MM.1S (cell line): ENCODE results near the gene SLC15A3.
A peak's percentile ranks its signal among the peaks of the same experiment; 100 is the strongest.

Source experiments
- DNase-seq: peaks from one replicate; pipeline ENCODE4 v3.0.0-alpha.2; 2015
- H2AFZ ChIP-seq: fragments of 300-600 bp; sonication (generic); 2 replicates; pipeline ENCODE4 v1.6.0; 2016; ENCODE audit warnings: antibody characterized with exemption, low read length
- H3F3A ChIP-seq: fragments of 300-600 bp; sonication (generic); 2 replicates; pipeline ENCODE4 v1.6.1; 2016; ENCODE audit warnings: mild to moderate bottlenecking, antibody characterized with exemption, low read length, moderate library complexity, mixed read lengths; ENCODE audit not compliant: insufficient read depth
- H3K27ac ChIP-seq: fragments of 300-600 bp; sonication (generic); 2 replicates; pipeline ENCODE4 v1.5.1; 2016; ENCODE audit warnings: mild to moderate bottlenecking, low read length
- H3K27me3 ChIP-seq: fragments of 300-600 bp; sonication (generic); replicated peaks from 2 replicates; pipeline ENCODE4 v1.6.0; 2016; ENCODE audit warnings: low read length; ENCODE audit not compliant: insufficient read depth
- H3K36me3 ChIP-seq: fragments of 300-600 bp; sonication (generic); replicated peaks from 2 replicates; pipeline ENCODE4 v1.6.1; 2016; ENCODE audit warnings: mild to moderate bottlenecking, low read length, mixed read lengths; ENCODE audit not compliant: insufficient read depth
- H3K4me1 ChIP-seq: fragments of 300-600 bp; sonication (generic); 2 replicates; pipeline ENCODE4 v1.6.1; 2016; ENCODE audit warnings: low read length, mixed read lengths
- H3K4me2 ChIP-seq: fragments of 300-600 bp; sonication (generic); 2 replicates; pipeline ENCODE4 v1.6.0; 2016; ENCODE audit warnings: low read depth, low read length
- H3K4me3 ChIP-seq: fragments of 300-600 bp; sonication (generic); 2 replicates; pipeline ENCODE4 v1.5.1; 2016; ENCODE audit warnings: low read length, mixed read lengths
- H3K79me2 ChIP-seq: fragments of 300-600 bp; sonication (generic); 2 replicates; pipeline ENCODE4 v1.6.1; 2016; ENCODE audit warnings: mixed run types, low read length, mixed read lengths
- H3K9ac ChIP-seq: fragments of 300-600 bp; sonication (generic); 2 replicates; pipeline ENCODE4 v1.6.1; 2016; ENCODE audit warnings: low read length, mixed read lengths
- H3K9me2 ChIP-seq: fragments of 300-600 bp; sonication (generic); replicated peaks from 2 replicates; pipeline ENCODE4 v1.6.1; 2016; ENCODE audit warnings: mild to moderate bottlenecking, low read length, mixed read lengths; ENCODE audit not compliant: insufficient read depth
- H3K9me3 ChIP-seq: fragments of 300-600 bp; sonication (generic); replicated peaks from 2 replicates; pipeline ENCODE4 v1.6.1; 2016; ENCODE audit warnings: mild to moderate bottlenecking, low read length, mixed read lengths; ENCODE audit not compliant: insufficient read depth
- H4K20me1 ChIP-seq: fragments of 300-600 bp; sonication (generic); 2 replicates; pipeline ENCODE4 v1.6.1; 2016; ENCODE audit warnings: mild to moderate bottlenecking, low read length, moderate library complexity, mixed read lengths; ENCODE audit not compliant: insufficient read depth
- EZH2 ChIP-seq: fragments of 300-600 bp; sonication (generic); optimal IDR thresholded peaks from 2 replicates; pipeline ENCODE3; 2017; ENCODE audit warnings: low read depth, mild to moderate bottlenecking, antibody characterized with exemption, low read length, mixed read lengths
- EZH2phosphoT487 ChIP-seq: fragments of 300-600 bp; sonication (generic); IDR thresholded peaks from 2 replicates; pipeline ENCODE4 v1.6.1; 2018; ENCODE audit warnings: antibody characterized with exemption, low read length
- TF ChIP-seq, protein P1 (sequence below): fragments of 300-600 bp; sonication (generic); IDR thresholded peaks from 2 replicates; pipeline ENCODE4 v1.5.1; 2016; ENCODE audit warnings: antibody characterized with exemption, low read length, mixed read lengths

The SLC15A3 gene

DNA sequence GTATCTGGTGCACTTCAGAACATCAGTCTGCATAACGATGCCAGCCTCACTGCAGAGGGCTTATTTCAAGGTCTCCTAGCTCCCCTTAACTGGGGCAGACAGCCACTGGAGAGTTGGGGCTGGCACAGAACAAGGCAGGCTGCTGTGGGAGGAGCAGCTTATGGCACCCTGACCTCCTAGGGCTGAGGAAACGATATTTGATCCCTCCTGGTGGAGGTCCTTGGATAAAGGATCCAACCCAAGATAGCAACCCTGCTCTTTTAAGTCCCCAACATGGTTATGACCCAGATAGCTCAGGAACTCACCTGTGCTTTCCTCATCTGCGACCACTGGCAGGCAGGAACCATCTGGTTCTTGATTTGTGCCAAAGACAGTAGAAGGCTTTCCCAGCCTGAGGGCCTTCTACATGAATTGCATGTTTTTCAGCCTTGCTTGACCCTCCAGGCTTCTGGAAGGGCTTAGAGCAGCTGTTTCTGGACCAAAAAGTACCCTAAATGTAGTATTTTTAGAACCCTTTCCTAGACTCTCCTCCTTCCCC is 35.2 kb downstream of the SLC15A3 start:
- Histone ChIP-seq H3K4me2 (0 out of 2 replicates have a peak overlapping the region, but pooled peaks have one; percentile 99), H3K27ac (no peak overlapping the region), H2AFZ (no peak overlapping the region), H3F3A (peaks cover 19% of the 10 kb centered on the region), H3K79me2 (peaks cover 69% of the 10 kb centered on the region), H3K4me3 (no peak overlapping the region), H3K9ac (no peak overlapping the region), H3K4me1 (peaks cover 41% of the 10 kb centered on the region), H3K36me3 (peaks cover 11% of the 10 kb centered on the region), H3K9me3 (no peaks in the 10 kb centered on the region), H3K9me2 (no peaks in the 10 kb centered on the region), H4K20me1 (peaks cover 41% of the 10 kb centered on the region), H3K27me3 (no peaks in the 10 kb centered on the region)
- no peak for DNase-seq
- TF ChIP-seq, protein P1, sequence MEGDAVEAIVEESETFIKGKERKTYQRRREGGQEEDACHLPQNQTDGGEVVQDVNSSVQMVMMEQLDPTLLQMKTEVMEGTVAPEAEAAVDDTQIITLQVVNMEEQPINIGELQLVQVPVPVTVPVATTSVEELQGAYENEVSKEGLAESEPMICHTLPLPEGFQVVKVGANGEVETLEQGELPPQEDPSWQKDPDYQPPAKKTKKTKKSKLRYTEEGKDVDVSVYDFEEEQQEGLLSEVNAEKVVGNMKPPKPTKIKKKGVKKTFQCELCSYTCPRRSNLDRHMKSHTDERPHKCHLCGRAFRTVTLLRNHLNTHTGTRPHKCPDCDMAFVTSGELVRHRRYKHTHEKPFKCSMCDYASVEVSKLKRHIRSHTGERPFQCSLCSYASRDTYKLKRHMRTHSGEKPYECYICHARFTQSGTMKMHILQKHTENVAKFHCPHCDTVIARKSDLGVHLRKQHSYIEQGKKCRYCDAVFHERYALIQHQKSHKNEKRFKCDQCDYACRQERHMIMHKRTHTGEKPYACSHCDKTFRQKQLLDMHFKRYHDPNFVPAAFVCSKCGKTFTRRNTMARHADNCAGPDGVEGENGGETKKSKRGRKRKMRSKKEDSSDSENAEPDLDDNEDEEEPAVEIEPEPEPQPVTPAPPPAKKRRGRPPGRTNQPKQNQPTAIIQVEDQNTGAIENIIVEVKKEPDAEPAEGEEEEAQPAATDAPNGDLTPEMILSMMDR, result no peak
- TF ChIP-seq EZH2 (no peak), EZH2phosphoT487 (no peak)

DNA sequence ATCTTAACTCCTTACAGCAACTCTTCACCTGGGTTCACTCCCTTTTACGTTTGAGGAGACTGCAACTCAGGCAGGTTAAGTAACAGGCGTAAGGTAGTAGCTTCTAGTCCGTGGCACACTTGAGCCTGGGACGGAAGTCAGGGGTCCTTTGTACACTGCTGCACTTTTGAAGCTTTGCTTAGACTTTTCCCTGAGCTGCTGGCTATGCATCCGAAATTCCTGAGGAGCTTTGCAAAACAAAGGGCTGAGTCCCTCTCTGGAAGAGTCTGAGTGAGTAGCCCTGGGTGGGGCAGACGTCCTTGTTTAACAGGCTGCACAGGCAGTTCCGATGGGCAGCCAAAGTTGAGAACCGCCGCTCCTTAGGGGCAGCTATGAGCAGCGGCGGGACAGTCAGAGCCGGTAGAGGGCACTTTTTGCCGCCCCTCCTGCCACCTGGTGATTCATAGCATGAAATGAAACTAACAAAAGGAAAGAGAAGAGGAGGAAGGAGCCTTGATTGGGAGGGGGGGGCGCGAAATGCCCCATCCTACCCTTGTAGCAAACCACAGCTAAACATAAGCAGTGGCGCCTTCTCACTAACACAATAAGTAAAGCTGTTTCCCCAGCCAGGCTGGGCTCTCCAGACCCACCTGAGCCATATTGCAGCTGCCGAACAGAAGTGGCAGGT is 36.6 kb downstream of the SLC15A3 start:
- H2AFZ ChIP-seq, result peak overlapping the region; percentile 25
- TF ChIP-seq EZH2 (no peak), EZH2phosphoT487 (no peak)
- TF ChIP-seq, protein P1, result peak; percentile 64
- peak; percentile 87 for DNase-seq
- peaks cover 35% of the 10 kb centered on the region for H4K20me1 ChIP-seq
- peak overlapping the region; percentile 97 for H3K9ac ChIP-seq
- H3K27me3 ChIP-seq, result no peaks in the 10 kb centered on the region
- peak overlapping the region; percentile 99 for H3K4me2 ChIP-seq
- peaks cover 28% of the 10 kb centered on the region for H3F3A ChIP-seq
- H3K9me3 ChIP-seq, result no peaks in the 10 kb centered on the region
- H3K9me2 ChIP-seq, result no peaks in the 10 kb centered on the region
- peaks cover 8% of the 10 kb centered on the region for H3K36me3 ChIP-seq
- peak overlapping the region; percentile 84 for H3K4me3 ChIP-seq
- H3K79me2 ChIP-seq, result peaks cover 64% of the 10 kb centered on the region
- peaks cover 54% of the 10 kb centered on the region for H3K4me1 ChIP-seq
- peak overlapping the region; percentile 86 for H3K27ac ChIP-seq

- Histone ChIP-seq H3K27me3 (no peaks in the 10 kb centered on the region), H3K4me3 (peak overlapping the region; percentile 84), H3K4me2 (peak overlapping the region; percentile 99), H4K20me1 (peaks cover 34% of the 10 kb centered on the region), H3K36me3 (peaks cover 3% of the 10 kb centered on the region; the same call in 1 of the 2 replicates), H3K9ac (peak overlapping the region; percentile 97), H3K4me1 (peaks cover 59% of the 10 kb centered on the region), H3K9me2 (no peaks in the 10 kb centered on the region), H3K79me2 (peaks cover 58% of the 10 kb centered on the region), H3F3A (peaks cover 35% of the 10 kb centered on the region), H2AFZ (peak overlapping the region; percentile 88), H3K9me3 (no peaks in the 10 kb centered on the region), H3K27ac (peak overlapping the region; percentile 86)
- TF ChIP-seq EZH2phosphoT487, result no peak
- TF ChIP-seq, protein P1, result no peak
- TF ChIP-seq EZH2, result no peak
- peak; percentile 51 for DNase-seq
These were observed 37.2 kb downstream of the SLC15A3 start for GRCh38 chr11:60914633-60915247.
